GM12892 (cell line): ENCODE measurements around the gene TMEM40.

ENCODE experiments used
- POLR2A ChIP-seq: IDR thresholded peaks from 2 replicates; pipeline ENCODE4 v1.6.1; 2011; ENCODE audit warnings: low read depth, low read length, control low read depth
- TAF1 ChIP-seq: IDR thresholded peaks from 2 replicates; pipeline ENCODE4 v1.6.1; 2011; ENCODE audit warnings: low read depth, mild to moderate bottlenecking, control low read depth, low read length, borderline replicate concordance

- TF ChIP-seq POLR2A (no peak), TAF1 (no peak)
These were observed 856 bp downstream of the TMEM40 start for GRCh38 chr3:12758025-12758781.
